NB4 (cell line): Measurements from ENCODE around the gene PTCD3.

ENCODE experiments used
- DNase-seq: peaks from one replicate; pipeline ENCODE4 v3.0.0; 2010; ENCODE audit warnings: low read depth
- H3K4me3 ChIP-seq: one replicate; pipeline ENCODE4 v1.5.1; 2011; ENCODE audit warnings: mild to moderate bottlenecking, low read depth, low read length, moderate library complexity
- CTCF ChIP-seq: IDR thresholded peaks from one replicate; pipeline ENCODE4 v1.5.1; 2012; ENCODE audit warnings: low read depth, low read length
- MAX ChIP-seq: IDR thresholded peaks from 2 replicates; pipeline ENCODE4 v1.6.1; 2011; ENCODE audit warnings: low read depth, low read length
- MYC ChIP-seq: IDR thresholded peaks from 2 replicates; pipeline ENCODE4 v1.6.1; 2011; ENCODE audit warnings: low read depth, low read length
- POLR2A ChIP-seq: IDR thresholded peaks from 2 replicates; pipeline ENCODE4 v1.6.1; 2011; ENCODE audit warnings: mild to moderate bottlenecking; ENCODE audit not compliant: insufficient read length; ENCODE audit errors: extremely low read depth

PTCD3 gene

GRCh38 chr2:86105969-86106945 lies at the start of gene PTCD3:
PTCD3 (plus strand) TSS chr2:86106235; CDS start chr2:86106248, 13 bp downstream.
- TF ChIP-seq CTCF: no peak
- TF ChIP-seq MYC: peak; percentile 97
- peak; percentile 94 for TF ChIP-seq POLR2A
- peak; percentile 95 for TF ChIP-seq MAX
- peak within 1 kb of the TSS; percentile 86 for H3K4me3 ChIP-seq
- peak; percentile 98 for DNase-seq

- TF ChIP-seq MAX (no peak), CTCF (no peak), MYC (no peak), POLR2A (no peak)
- H3K4me3 ChIP-seq: no peak overlapping the region
- DNase-seq: no peak
These were observed 49.3 kb upstream of the PTCD3 start for GRCh38 chr2:86056590-86057331.

- DNase-seq: no peak
- TF ChIP-seq MYC (no peak), POLR2A (no peak), CTCF (no peak), MAX (no peak)
- H3K4me3 ChIP-seq: no peak overlapping the region
These were observed 44.0 kb upstream of the PTCD3 start for GRCh38 chr2:86062043-86062442.

GRCh38 chr2:86064006-86064405 lies 42.0 kb upstream of the PTCD3 start:
- no peak for DNase-seq
- no peak overlapping the region for H3K4me3 ChIP-seq
- TF ChIP-seq POLR2A (no peak), CTCF (no peak), MAX (no peak), MYC (no peak)

- TF ChIP-seq CTCF (no peak), MAX (no peak), MYC (no peak), POLR2A (no peak)
- no peak overlapping the region for H3K4me3 ChIP-seq
- no peak for DNase-seq
These were observed 40.5 kb upstream of the PTCD3 start for GRCh38 chr2:86065512-86065911.
